ENCODE measurements around the gene CCDC159. TPM values are rescaled to one million over a fixed set of nuclear protein-coding genes. Genes with fewer than 3 reads are reported as not detected.
A peak's percentile ranks its signal among the peaks of the same experiment; 100 is the strongest.

The CCDC159 gene
- total and polyA plus RNA-seq, 2 of the 13 experiments (the other 11 are each of a cell fraction or from before 2014, with no cell fraction given): 1.7 to 6.3 TPM

DNA sequence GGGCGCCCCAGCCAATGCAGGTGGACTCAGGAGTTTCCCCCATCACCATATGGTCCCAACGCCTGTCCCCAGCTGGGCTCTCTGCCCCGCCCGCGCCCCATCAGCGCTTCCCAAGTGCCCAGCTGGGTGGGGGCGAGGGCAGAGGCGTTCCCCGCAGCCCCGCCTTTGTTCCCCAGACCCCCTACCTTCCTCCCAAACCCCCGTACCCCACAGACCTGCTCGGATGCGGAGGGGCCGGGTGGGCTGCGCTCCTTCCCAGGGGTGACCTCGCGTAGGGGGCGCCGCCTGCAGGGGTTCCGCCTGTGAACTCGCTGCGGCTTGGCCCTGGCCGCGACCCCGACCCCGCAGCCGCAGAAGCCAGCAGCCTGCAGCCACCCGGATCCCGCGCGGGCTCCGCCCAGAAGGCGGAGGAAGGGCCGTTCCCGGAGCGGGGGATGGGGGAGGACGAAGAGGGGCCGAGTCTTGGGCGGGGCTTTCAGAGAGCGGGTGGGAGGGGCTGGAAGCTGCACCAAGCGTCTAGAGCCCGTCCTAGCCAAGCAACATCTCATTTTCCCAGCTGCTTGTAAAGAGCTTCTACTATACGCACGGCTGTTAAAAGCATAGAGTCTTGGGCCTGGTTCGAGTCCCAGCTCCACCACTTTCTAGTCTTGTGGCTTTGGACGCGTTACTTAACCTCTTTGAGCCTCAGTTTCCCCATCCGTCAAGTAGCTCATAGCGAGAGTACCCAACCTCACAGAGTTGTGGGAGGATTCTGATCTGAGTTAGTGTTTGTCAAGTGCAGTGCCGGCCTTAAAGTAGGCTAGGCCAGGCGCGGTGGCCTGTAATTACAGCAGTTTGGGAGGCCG lies 6.8 kb upstream of the CCDC159 start, which contains the start of gene RAB3D (continued):
- TF ChIP-seq GABPB1 (CRISPR knock-in tag; IDR thresholded peaks at IDR 0.05) (peak; percentile 52; the same call in 1 of the 2 replicates), GATA4 (IDR thresholded peaks at IDR 0.05; ENCODE audit: borderline replicate concordance, low read depth) (peak; percentile 23; the same call in 1 of the 2 replicates), HNF1B (CRISPR knock-in tag; IDR thresholded peaks at IDR 0.05) (0 out of 2 replicates have a peak, but pooled peaks have one; percentile 24), DRAP1 (CRISPR knock-in tag; IDR thresholded peaks at IDR 0.05) (peak; percentile 34; the same call in 1 of the 2 replicates), YEATS4 (CRISPR knock-in tag; IDR thresholded peaks at IDR 0.05; ENCODE audit: borderline replicate concordance) (peak; percentile 31; the same call in 1 of the 2 replicates), ZNF142 (CRISPR knock-in tag; IDR thresholded peaks at IDR 0.05) (0 out of 2 replicates have a peak, but pooled peaks have one; percentile 27), ZNF333 (CRISPR knock-in tag; IDR thresholded peaks at IDR 0.05; ENCODE audit: borderline replicate concordance) (0 out of 2 replicates have a peak, but pooled peaks have one; percentile 20), FOXA3 (CRISPR knock-in tag; IDR thresholded peaks at IDR 0.05) (0 out of 2 replicates have a peak, but pooled peaks have one; percentile 8), ZFX (CRISPR knock-in tag; IDR thresholded peaks at IDR 0.05; ENCODE audit: low read depth) (peak; percentile 41; the same call in 1 of the 2 replicates), LCORL (IDR thresholded peaks at IDR 0.05) (no peak), LCORL (CRISPR knock-in tag; IDR thresholded peaks at IDR 0.05) (peak; percentile 25; the same call in 1 of the 2 replicates)
- TF ChIP-seq, protein P1, sequence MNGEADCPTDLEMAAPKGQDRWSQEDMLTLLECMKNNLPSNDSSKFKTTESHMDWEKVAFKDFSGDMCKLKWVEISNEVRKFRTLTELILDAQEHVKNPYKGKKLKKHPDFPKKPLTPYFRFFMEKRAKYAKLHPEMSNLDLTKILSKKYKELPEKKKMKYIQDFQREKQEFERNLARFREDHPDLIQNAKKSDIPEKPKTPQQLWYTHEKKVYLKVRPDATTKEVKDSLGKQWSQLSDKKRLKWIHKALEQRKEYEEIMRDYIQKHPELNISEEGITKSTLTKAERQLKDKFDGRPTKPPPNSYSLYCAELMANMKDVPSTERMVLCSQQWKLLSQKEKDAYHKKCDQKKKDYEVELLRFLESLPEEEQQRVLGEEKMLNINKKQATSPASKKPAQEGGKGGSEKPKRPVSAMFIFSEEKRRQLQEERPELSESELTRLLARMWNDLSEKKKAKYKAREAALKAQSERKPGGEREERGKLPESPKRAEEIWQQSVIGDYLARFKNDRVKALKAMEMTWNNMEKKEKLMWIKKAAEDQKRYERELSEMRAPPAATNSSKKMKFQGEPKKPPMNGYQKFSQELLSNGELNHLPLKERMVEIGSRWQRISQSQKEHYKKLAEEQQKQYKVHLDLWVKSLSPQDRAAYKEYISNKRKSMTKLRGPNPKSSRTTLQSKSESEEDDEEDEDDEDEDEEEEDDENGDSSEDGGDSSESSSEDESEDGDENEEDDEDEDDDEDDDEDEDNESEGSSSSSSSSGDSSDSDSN (CRISPR knock-in tag; IDR thresholded peaks at IDR 0.05): peak; percentile 31; the same call in 1 of the 2 replicates
- TF ChIP-seq, protein P2, sequence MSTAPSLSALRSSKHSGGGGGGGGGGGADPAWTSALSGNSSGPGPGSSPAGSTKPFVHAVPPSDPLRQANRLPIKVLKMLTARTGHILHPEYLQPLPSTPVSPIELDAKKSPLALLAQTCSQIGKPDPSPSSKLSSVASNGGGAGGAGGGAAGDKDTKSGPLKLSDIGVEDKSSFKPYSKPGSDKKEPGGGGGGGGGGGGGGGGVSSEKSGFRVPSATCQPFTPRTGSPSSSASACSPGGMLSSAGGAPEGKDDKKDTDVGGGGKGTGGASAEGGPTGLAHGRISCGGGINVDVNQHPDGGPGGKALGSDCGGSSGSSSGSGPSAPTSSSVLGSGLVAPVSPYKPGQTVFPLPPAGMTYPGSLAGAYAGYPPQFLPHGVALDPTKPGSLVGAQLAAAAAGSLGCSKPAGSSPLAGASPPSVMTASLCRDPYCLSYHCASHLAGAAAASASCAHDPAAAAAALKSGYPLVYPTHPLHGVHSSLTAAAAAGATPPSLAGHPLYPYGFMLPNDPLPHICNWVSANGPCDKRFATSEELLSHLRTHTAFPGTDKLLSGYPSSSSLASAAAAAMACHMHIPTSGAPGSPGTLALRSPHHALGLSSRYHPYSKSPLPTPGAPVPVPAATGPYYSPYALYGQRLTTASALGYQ (CRISPR knock-in tag; IDR thresholded peaks at IDR 0.05): no peak
